Coronary artery (tissue), 2 donors: ENCODE results near the gene PILRB.

Experiments
- DNase-seq: peaks from one replicate; pipeline ENCODE4 v3.0.0-alpha.2; 2017; ENCODE audit warnings: low spot score
- H3K27ac ChIP-seq, 2 donors: fragments of 200-600 bp; sonication (generic); one replicate each; pipeline ENCODE4 v1.5.1; 2016 to 2019
- H3K4me3 ChIP-seq: fragments of 200-600 bp; sonication (generic); 2 replicates; pipeline ENCODE4 v1.5.1; 2016; ENCODE audit warnings: mild to moderate bottlenecking, moderate library complexity
- TF ChIP-seq, protein P1 (sequence below): fragments of 200-600 bp; sonication (generic); IDR thresholded peaks from one replicate; pipeline ENCODE4 v1.5.1; 2019; ENCODE audit warnings: antibody characterized with exemption

Gene PILRB

GRCh38 chr7:100397315-100398081 is 39.6 kb downstream of the PILRB start:
- H3K27ac ChIP-seq: no peak overlapping the region
- no peak overlapping the region for H3K4me3 ChIP-seq
- DNase-seq: no peak
- TF ChIP-seq, protein P1, sequence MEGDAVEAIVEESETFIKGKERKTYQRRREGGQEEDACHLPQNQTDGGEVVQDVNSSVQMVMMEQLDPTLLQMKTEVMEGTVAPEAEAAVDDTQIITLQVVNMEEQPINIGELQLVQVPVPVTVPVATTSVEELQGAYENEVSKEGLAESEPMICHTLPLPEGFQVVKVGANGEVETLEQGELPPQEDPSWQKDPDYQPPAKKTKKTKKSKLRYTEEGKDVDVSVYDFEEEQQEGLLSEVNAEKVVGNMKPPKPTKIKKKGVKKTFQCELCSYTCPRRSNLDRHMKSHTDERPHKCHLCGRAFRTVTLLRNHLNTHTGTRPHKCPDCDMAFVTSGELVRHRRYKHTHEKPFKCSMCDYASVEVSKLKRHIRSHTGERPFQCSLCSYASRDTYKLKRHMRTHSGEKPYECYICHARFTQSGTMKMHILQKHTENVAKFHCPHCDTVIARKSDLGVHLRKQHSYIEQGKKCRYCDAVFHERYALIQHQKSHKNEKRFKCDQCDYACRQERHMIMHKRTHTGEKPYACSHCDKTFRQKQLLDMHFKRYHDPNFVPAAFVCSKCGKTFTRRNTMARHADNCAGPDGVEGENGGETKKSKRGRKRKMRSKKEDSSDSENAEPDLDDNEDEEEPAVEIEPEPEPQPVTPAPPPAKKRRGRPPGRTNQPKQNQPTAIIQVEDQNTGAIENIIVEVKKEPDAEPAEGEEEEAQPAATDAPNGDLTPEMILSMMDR: no peak

DNA sequence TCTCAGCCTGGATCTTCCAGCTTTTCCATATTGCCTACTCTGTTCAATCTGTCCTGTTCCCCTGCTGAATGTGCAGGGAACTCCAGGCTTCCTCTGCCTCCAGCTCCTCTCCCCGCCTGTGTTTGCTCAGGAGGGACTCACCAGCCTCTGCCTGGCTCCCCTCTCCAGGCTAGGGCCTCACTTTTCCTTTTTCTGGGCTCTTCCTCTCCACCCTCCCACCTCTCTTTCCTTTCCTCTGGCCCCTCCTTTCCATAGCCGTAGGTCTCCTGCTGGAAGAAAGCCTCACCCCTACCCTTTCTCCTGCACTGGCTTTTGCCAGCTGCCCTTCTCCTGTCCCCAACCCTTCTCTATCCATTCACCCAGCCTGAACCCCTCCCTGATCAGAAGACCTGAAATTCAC is 40.3 kb downstream of the PILRB start:
- TF ChIP-seq, protein P1: no peak
- H3K27ac ChIP-seq: no peak overlapping the region
- no peak overlapping the region for H3K4me3 ChIP-seq
- DNase-seq: no peak

DNA sequence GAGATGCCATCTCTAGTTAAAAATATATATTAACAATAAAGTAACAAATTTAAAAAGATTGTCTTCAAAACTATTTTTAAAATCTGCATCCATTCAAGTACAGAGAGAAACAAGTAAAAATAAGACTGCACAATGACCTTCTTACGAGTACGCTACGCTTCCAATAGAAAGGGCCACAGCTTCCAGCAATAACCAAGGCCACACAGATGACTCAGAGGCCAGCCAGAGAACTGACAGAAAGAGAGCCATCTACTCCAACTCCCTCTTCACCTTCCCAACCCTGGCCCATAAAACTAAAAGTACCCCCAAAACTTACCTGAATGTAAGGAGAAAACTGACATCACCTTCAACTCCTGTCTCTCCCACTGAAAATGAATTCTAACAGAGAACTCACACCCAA is 42.1 kb downstream of the PILRB start:
- TF ChIP-seq, protein P1: no peak
- DNase-seq: no peak
- Histone ChIP-seq H3K4me3 (no peak overlapping the region), H3K27ac (no peak overlapping the region)

- H3K4me3 ChIP-seq: no peak overlapping the region
- H3K27ac ChIP-seq: no peak overlapping the region
- TF ChIP-seq, protein P1: no peak
- no peak for DNase-seq
Measured at GRCh38 chr7:100400656-100401055, 42.7 kb downstream of the PILRB start.

GRCh38 chr7:100401811-100402210 is 43.9 kb downstream of the PILRB start:
- H3K27ac ChIP-seq: no peak overlapping the region
- no peak for DNase-seq
- TF ChIP-seq, protein P1: no peak
- no peak overlapping the region for H3K4me3 ChIP-seq

DNA sequence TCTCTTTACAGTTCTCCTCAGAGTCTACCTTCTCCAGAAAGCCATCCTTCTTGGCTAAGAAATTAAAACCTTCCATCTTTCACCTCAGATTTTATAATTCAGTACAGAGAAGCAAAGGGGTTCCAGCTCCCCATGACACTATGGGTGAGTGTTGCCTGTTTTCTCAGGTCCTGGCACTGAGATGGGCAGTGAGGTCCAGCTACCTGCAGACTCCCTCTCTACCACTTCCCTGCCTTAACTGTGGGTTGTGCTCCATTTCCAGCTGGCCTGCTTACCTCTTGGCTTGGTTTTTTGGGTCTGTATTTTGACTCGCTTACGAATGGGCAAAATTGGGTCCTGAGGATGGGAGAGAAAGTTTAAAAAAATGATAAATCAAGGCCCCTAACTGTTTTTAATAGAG is 44.3 kb downstream of the PILRB start:
- DNase-seq: no peak
- TF ChIP-seq, protein P1: no peak
- Histone ChIP-seq H3K4me3 (no peak overlapping the region), H3K27ac (no peak overlapping the region)

GRCh38 chr7:100406767-100407166 is 48.9 kb downstream of the PILRB start:
- H3K27ac ChIP-seq: no peak overlapping the region
- TF ChIP-seq, protein P1: no peak
- H3K4me3 ChIP-seq: no peak overlapping the region
- no peak for DNase-seq
